ENCODE measurements around the gene NCR3LG1. TPM values are rescaled to one million over a fixed set of nuclear protein-coding genes. Genes with fewer than 3 reads are reported as not detected.

The NCR3LG1 gene
- total and polyA plus RNA-seq, 2 of the 8 experiments (the other 6 are each of a cell fraction or from before 2014, with no cell fraction given): 0.68 to 1.9 TPM

DNA sequence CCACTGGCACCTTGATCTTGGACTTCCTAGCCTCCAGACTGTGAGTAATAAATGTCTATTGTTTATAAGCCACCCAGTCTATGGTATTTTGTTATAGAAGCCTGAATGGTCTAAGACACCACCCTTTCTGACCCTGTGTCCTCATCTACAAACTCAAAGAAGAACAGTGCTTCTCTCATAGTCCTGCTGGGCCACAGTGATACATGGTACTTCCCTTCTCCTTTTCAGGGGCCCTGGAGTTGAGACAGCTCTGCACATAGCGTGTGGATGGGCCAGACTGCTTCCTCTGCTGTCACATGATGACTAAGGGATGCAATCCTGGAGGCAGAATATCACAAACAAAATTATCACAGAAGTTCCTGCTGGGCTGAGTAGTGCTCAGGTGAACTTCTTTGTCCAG, 31.9 kb downstream of the NCR3LG1 start:
- H4K8ac ChIP-seq (ENCODE audit: extremely low read depth, insufficient read depth, low read length): 0 out of 2 replicates have a peak overlapping the region, but pooled peaks have one; percentile 51
- no peak overlapping the region for H3K23ac ChIP-seq (ENCODE audit: insufficient read length)
- H2AFZ ChIP-seq (ENCODE audit: low read length): no peak overlapping the region
- H3K4me3 ChIP-seq (ENCODE audit: extremely low read depth in 1 of 4, insufficient read depth in 2 of 4, low read depth in 3 of 4, low read length in 4 of 4): no peak overlapping the region
- no peak overlapping the region for H2AK5ac ChIP-seq (ENCODE audit: low read depth, low read length)
- H3K14ac ChIP-seq (ENCODE audit: insufficient read length): no peak overlapping the region
- ChIA-PET CTCF (ENCODE audit: partially characterized antibody) (interaction anchor here (0.7 to 38.8 kb wide), 41 partner anchors 8 to 348 kb away, joined by 3 to 1414 read pairs (median 8); partner anchors contain the start of genes ABCC8, OTOG and USH1C), POLR2A (ENCODE audit: partially characterized antibody) (interaction anchor here (0.5 to 1.1 kb wide), 4 partner anchors 115 to 311 kb away, joined by 3 to 5 read pairs (median 3); no protein-coding TSS in a partner anchor)
- H3K36me3 ChIP-seq (ENCODE audit: control insufficient read depth in 2 of 4, insufficient read depth in 4 of 4, low read length in 3 of 4): no peaks in the 10 kb centered on the region
- 87% methylated on average over 1 of the region's 1 CpG; no CpG with 5 or more reads in 1 of the 2 experiments for WGBS, 2 experiments (ENCODE audit: extremely low coverage in 1 of 2, insufficient coverage in 1 of 2, insufficient read length in 1 of 2, insufficient replicate concordance in 2 of 2, low coverage in 1 of 2, low lambda C conversion rate in 2 of 2, missing lambda C conversion rate in 1 of 2)
- H3K4me2 ChIP-seq (ENCODE audit: insufficient read depth in 1 of 2, low read depth in 2 of 2, low read length in 2 of 2): no peak overlapping the region
- no peak overlapping the region for H3K18ac ChIP-seq (ENCODE audit: extremely low read depth, low read length)
- H3K79me2 ChIP-seq (ENCODE audit: control insufficient read depth in 1 of 2, insufficient read depth in 2 of 2, low read length in 2 of 2): no peaks in the 10 kb centered on the region
- H4K5ac ChIP-seq (ENCODE audit: insufficient read length, low read depth, low read length): no peak overlapping the region
- H3K9ac ChIP-seq (replicated peaks in 1 of 4; ENCODE audit: extremely low read depth in 1 of 4, low read depth in 3 of 4, low read length in 3 of 4): no peak overlapping the region
- H3K56ac ChIP-seq (replicated peaks; ENCODE audit: insufficient read length, low read depth, low read length): no peak overlapping the region
- TF ChIP-seq SIRT6 (IDR thresholded peaks at IDR 0.05; ENCODE audit: low read length) (no peak), CEBPB (IDR thresholded peaks at IDR 0.05; ENCODE audit: low read depth, low read length) (no peak), KDM5A (IDR thresholded peaks at IDR 0.05; ENCODE audit: low read length) (no peak), NANOG (IDR thresholded peaks at IDR 0.05; ENCODE audit: insufficient read depth, low read depth, low read length, poor library complexity, severe bottlenecking) (no peak), SP1 (IDR thresholded peaks at IDR 0.05; ENCODE audit: low read depth, low read length) (no peak), RBBP5 (IDR thresholded peaks at IDR 0.05; ENCODE audit: borderline replicate concordance, low read depth, low read length) (no peak), ZNF274 (IDR thresholded peaks at IDR 0.05; ENCODE audit: borderline replicate concordance, extremely low read depth, low read length) (no peak), RFX5 (IDR thresholded peaks at IDR 0.05; ENCODE audit: borderline replicate concordance, low read depth, low read length) (no peak), HDAC6 (IDR thresholded peaks at IDR 0.05; ENCODE audit: low read depth, low read length) (no peak), RAD21 (IDR thresholded peaks at IDR 0.05 in 1 of 2, conservative IDR thresholded peaks at IDR 0.05 in 1 of 2; ENCODE audit: low read depth in 2 of 2, low read length in 2 of 2) (no peak)
- TF ChIP-seq, protein P1, sequence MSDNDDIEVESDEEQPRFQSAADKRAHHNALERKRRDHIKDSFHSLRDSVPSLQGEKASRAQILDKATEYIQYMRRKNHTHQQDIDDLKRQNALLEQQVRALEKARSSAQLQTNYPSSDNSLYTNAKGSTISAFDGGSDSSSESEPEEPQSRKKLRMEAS (IDR thresholded peaks at IDR 0.05): no peak
- no peak overlapping the region for H4K91ac ChIP-seq (replicated peaks; ENCODE audit: insufficient read length, low read length)
- no peak overlapping the region for H3K27ac ChIP-seq (ENCODE audit: low read depth, low read length)
- H2BK20ac ChIP-seq (ENCODE audit: low read length): no peak overlapping the region
- no peaks in the 10 kb centered on the region; the same call in 1 of the 2 replicates for H3K79me1 ChIP-seq (ENCODE audit: low read depth, low read length)
- peaks cover 3 to 4% of the 10 kb centered on the region in 2 experiments; a peak in 1 of 4 replicates for H3K9me3 ChIP-seq (ENCODE audit: insufficient read depth in 2 of 2, low read depth in 1 of 2, low read length in 1 of 2)
- DNase-seq (ENCODE audit: low read depth in 1 of 2, low spot score in 2 of 2) (no peak), FAIRE-seq (no peak)
- H3K4ac ChIP-seq (replicated peaks; ENCODE audit: insufficient read length, low read depth, low read length): no peak overlapping the region
- H2BK12ac ChIP-seq (ENCODE audit: low read depth, low read length): no peak overlapping the region
- peaks cover 0 to 3% of the 10 kb centered on the region in 2 experiments for H4K20me1 ChIP-seq (replicated peaks in 1 of 2; ENCODE audit: control insufficient read depth in 1 of 2, insufficient read depth in 2 of 2, low read length in 2 of 2)
- H2BK15ac ChIP-seq (ENCODE audit: low read length): no peak overlapping the region
- H3K4me1 ChIP-seq (replicated peaks in 1 of 4; ENCODE audit: control insufficient read depth in 3 of 4, insufficient read depth in 4 of 4, low read length in 3 of 4): peaks cover 0 to 8% (median 0%) of the 10 kb centered on the region in 4 experiments; a peak in 1 of 7 replicates
- peaks cover 0 to 2% (median 0%) of the 10 kb centered on the region in 4 experiments; a peak in 1 of 7 replicates for H3K27me3 ChIP-seq (replicated peaks in 1 of 4; ENCODE audit: control insufficient read depth in 3 of 4, extremely low read depth in 1 of 4, insufficient read depth in 3 of 4, low read length in 3 of 4)
- H2BK120ac ChIP-seq (replicated peaks; ENCODE audit: low read depth, low read length): no peak overlapping the region
- H3K23me2 ChIP-seq (ENCODE audit: low read depth, low read length): no peaks in the 10 kb centered on the region
- no peak overlapping the region for H2BK5ac ChIP-seq (ENCODE audit: low read depth, low read length)

Measured in H1 (cell line).